ENCODE results near the gene FBXO42. TPM values are rescaled to one million over a fixed set of nuclear protein-coding genes. Genes with fewer than 3 reads are reported as not detected.

The FBXO42 gene
- polyA plus RNA-seq, 2 of the 4 experiments (the other 2 are of a cell fraction) = 4.7 to 12.4 TPM

DNA sequence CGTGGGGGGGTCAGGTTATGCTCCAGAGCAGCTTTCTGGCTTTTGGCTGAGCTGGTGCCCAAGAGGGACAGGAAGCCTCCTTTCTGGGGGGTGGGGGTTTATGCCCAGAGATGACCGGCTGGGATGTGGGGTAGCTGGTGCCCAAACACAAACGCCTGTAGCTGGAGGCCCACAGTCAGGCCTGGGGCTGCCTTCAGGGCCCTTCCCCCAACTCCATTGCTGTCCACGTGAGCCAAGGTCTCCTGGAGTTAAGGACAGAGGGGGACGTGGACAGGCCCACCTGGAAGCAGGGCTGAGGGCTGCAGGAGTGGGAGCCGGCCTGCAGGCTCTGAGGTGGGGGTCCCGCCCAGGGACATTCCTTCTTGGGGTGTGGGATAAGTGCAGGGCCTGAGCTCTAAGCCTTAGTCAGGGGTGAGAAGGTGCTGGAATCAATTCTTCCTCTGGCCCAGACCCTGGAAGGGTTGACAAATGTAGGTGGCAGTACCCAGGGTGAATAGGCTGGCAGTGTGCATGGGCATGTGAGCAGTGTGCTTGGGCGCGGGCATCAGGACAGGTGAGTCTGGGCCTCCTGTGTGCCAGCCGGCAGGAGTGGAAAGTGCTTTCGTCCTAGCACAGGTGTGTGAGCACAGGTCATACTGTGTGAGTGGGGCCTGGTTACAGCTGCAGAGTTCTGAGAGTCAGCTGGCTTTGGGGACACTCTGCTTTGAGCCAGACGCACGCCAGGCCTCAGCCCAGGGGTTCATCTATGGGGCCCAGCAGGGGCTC lies 122.1 kb downstream of the FBXO42 start (continued):
- TF ChIP-seq MYC (IDR thresholded peaks at IDR 0.05; ENCODE audit: borderline replicate concordance, low read length) (no peak), CBX8 (IDR thresholded peaks at IDR 0.05) (no peak)

DNA sequence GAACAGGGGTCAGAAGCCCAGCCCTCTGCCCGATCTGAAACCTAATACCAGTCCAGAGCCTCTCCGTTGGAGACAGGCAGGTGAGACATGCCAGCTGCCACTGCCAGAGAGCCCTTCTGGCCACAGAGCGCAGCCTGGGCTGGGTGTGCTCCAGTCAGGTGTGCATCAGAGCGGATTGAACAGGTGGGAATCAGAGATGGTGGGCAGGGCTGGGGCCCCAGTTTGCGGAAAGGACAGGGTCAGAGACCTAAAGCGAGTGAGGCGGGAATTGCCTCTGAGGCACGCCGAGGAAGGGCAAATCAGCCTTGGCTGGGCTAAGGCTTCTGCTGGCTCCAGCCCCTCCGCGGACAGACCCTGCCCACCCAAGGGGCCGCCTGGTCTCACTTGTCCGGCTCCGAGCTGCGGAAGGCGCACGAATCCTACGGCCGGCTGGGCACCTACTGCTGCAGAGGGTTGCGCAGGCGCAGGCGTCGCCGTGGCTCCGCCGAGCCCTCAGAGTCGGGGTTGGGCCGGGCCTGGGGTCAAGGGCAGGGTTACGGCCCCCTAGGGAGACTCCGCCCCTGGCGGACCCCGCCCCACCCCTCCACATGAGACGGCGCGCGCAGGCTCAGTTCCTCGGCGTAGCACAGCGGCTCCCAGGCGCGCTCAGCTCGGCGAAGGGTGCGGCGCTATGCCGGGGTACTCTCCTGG lies 125.6 kb downstream of the FBXO42 start:
- ATAC-seq = no peak

GRCh38 chr1:16226129-16226489 lies 126.2 kb downstream of the FBXO42 start:
- no peak for TF ChIP-seq BCL3 (IDR thresholded peaks at IDR 0.05)
- no peak for TF ChIP-seq ZFP36 (IDR thresholded peaks at IDR 0.05; ENCODE audit: borderline replicate concordance, partially characterized antibody)
- no peak for TF ChIP-seq RNF2 (IDR thresholded peaks at IDR 0.05; ENCODE audit: borderline replicate concordance, low read depth)
- TF ChIP-seq NR3C1 (IDR thresholded peaks at IDR 0.05) = no peak
- TF ChIP-seq, protein P1, sequence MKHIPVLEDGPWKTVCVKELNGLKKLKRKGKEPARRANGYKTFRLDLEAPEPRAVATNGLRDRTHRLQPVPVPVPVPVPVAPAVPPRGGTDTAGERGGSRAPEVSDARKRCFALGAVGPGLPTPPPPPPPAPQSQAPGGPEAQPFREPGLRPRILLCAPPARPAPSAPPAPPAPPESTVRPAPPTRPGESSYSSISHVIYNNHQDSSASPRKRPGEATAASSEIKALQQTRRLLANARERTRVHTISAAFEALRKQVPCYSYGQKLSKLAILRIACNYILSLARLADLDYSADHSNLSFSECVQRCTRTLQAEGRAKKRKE (CRISPR knock-in tag; IDR thresholded peaks at IDR 0.05; ENCODE audit: low read depth) = no peak
- no peak for TF ChIP-seq CHD4 (IDR thresholded peaks at IDR 0.05; ENCODE audit: borderline replicate concordance)
- TF ChIP-seq RCOR1 (IDR thresholded peaks at IDR 0.05; ENCODE audit: low read depth, low read length) = no peak
- no peak for TF ChIP-seq KDM1A (IDR thresholded peaks at IDR 0.05; ENCODE audit: low read depth)
- TF ChIP-seq NPAS2 (CRISPR knock-in tag; IDR thresholded peaks at IDR 0.05; ENCODE audit: borderline replicate concordance) = no peak
- TF ChIP-seq, protein P2, sequence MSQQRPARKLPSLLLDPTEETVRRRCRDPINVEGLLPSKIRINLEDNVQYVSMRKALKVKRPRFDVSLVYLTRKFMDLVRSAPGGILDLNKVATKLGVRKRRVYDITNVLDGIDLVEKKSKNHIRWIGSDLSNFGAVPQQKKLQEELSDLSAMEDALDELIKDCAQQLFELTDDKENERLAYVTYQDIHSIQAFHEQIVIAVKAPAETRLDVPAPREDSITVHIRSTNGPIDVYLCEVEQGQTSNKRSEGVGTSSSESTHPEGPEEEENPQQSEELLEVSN (IDR thresholded peaks at IDR 0.05; ENCODE audit: borderline replicate concordance, low read depth) = no peak
- no peak for TF ChIP-seq JUNB (IDR thresholded peaks at IDR 0.05)
- TF ChIP-seq USF2 (IDR thresholded peaks at IDR 0.05) = no peak
- Histone ChIP-seq H3K27ac (no peak overlapping the region), H3K4me1 (no peaks in the 10 kb centered on the region), H3K9me3 (no peaks in the 10 kb centered on the region), H3K4me2 (no peak overlapping the region), H3K4me3 (no peak overlapping the region)
- DNase-seq (ENCODE audit: low read depth in 1 of 2, low spot score in 1 of 2) = no peak
- no peak for FAIRE-seq
- POLR2A ChIA-PET = no interaction called here
- 94% methylated on average over 7 of the region's 7 CpGs for WGBS (ENCODE audit: missing lambda C conversion rate)
- ATAC-seq = no peak
- CTCF ChIA-PET = interaction anchor here (0.8 to 1.3 kb wide), 4 partner anchors 19 to 153 kb away, joined by 3 to 6 read pairs (median 4); partner anchors contain the start of gene FAM131C

More for the DNA sequence above, 125.6 kb downstream of the FBXO42 start:
- CTCF ChIA-PET = interaction anchor here (0.8 to 1.3 kb wide), 4 partner anchors 18 to 154 kb away, joined by 3 to 6 read pairs (median 4); partner anchors contain the start of gene FAM131C
- TF ChIP-seq ESRRA (IDR thresholded peaks at IDR 0.05; ENCODE audit: borderline replicate concordance, low read length) (no peak), HES2 (IDR thresholded peaks at IDR 0.05) (no peak), CEBPB (IDR thresholded peaks at IDR 0.05) (no peak), POLR2A (IDR thresholded peaks at IDR 0.05; ENCODE audit: low read length) (no peak), CHD4 (IDR thresholded peaks at IDR 0.05; ENCODE audit: borderline replicate concordance) (no peak), ZC3H11A (IDR thresholded peaks at IDR 0.05) (no peak), HDAC2 (IDR thresholded peaks at IDR 0.05) (no peak), GATA3 (IDR thresholded peaks at IDR 0.05; ENCODE audit: borderline replicate concordance) (no peak), RFX5 (IDR thresholded peaks at IDR 0.05) (no peak), FOSL2 (IDR thresholded peaks at IDR 0.05) (no peak), FOSL2 (CRISPR knock-in tag; IDR thresholded peaks at IDR 0.05) (no peak), ZFP36 (IDR thresholded peaks at IDR 0.05; ENCODE audit: borderline replicate concordance, partially characterized antibody) (no peak), RAD21 (conservative IDR thresholded peaks at IDR 0.05 in 1 of 2, IDR thresholded peaks at IDR 0.05 in 1 of 2) (no peak), TP53 (CRISPR knock-in tag; IDR thresholded peaks at IDR 0.05) (no peak), CHD2 (IDR thresholded peaks at IDR 0.05; ENCODE audit: low read length, partially characterized antibody) (no peak), CBX2 (IDR thresholded peaks at IDR 0.05; ENCODE audit: borderline replicate concordance, low read depth) (no peak), HEYL (CRISPR knock-in tag; IDR thresholded peaks at IDR 0.05) (no peak), NFE2L2 (conservative IDR thresholded peaks at IDR 0.05; ENCODE audit: low read length) (no peak)
- TF ChIP-seq, protein P3, sequence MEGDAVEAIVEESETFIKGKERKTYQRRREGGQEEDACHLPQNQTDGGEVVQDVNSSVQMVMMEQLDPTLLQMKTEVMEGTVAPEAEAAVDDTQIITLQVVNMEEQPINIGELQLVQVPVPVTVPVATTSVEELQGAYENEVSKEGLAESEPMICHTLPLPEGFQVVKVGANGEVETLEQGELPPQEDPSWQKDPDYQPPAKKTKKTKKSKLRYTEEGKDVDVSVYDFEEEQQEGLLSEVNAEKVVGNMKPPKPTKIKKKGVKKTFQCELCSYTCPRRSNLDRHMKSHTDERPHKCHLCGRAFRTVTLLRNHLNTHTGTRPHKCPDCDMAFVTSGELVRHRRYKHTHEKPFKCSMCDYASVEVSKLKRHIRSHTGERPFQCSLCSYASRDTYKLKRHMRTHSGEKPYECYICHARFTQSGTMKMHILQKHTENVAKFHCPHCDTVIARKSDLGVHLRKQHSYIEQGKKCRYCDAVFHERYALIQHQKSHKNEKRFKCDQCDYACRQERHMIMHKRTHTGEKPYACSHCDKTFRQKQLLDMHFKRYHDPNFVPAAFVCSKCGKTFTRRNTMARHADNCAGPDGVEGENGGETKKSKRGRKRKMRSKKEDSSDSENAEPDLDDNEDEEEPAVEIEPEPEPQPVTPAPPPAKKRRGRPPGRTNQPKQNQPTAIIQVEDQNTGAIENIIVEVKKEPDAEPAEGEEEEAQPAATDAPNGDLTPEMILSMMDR (IDR thresholded peaks at IDR 0.05) = no peak
- DNase-seq (ENCODE audit: low read depth in 1 of 2, low spot score in 1 of 2) (no peak), FAIRE-seq (no peak)
- H3K4me2 ChIP-seq = no peak overlapping the region
- H3K27ac ChIP-seq = no peak overlapping the region
- H3K4me3 ChIP-seq = no peak overlapping the region
- H3K9me3 ChIP-seq = no peaks in the 10 kb centered on the region
- POLR2A ChIA-PET = no interaction called here
- 82% methylated on average over 16 of the region's 46 CpGs for WGBS (ENCODE audit: missing lambda C conversion rate)
- H3K4me1 ChIP-seq = no peaks in the 10 kb centered on the region
